H1 (cell line): Measurements from ENCODE around the gene RITA1. TPM values are rescaled to one million over a fixed set of nuclear protein-coding genes. Genes with fewer than 3 reads are reported as not detected.
A peak's percentile ranks its signal among the peaks of the same experiment; 100 is the strongest.

Source experiments
- CTCF ChIA-PET: fragments of 300-600 bp; sonication (Branson Sonifier 250); formaldehyde crosslinking; loops from one replicate; lab custom pipeline; 2021; ENCODE audit not compliant: partially characterized antibody; lab: Charles Lee
- POLR2A ChIA-PET: fragments of 300-600 bp; sonication (Branson Sonifier 250); formaldehyde crosslinking; loops from one replicate; lab custom pipeline; 2021; ENCODE audit warnings: inconsistent platforms; ENCODE audit not compliant: partially characterized antibody; lab: Charles Lee
- DNase-seq, 2 experiments: peaks; one replicate each; pipeline versions ENCODE4 v3.0.0 to v3.0.0-alpha.2; 2010 to 2022; ENCODE audit warnings: low spot score in 2 of 2, low read depth in 1 of 2, mixed read lengths in 1 of 2
- FAIRE-seq: peaks from 2 replicates; lab custom pipeline; 2011; peaks lifted over from hg19 to GRCh38; lab: Jason Lieb, UNC
- H2AFZ ChIP-seq: 2 replicates; pipeline ENCODE4 v1.8.1; 2012; ENCODE audit warnings: low read length, inconsistent platforms
- H2AK5ac ChIP-seq: 2 replicates; pipeline ENCODE4 v1.6.1; 2013; ENCODE audit warnings: low read depth, low read length
- H2BK120ac ChIP-seq: replicated peaks from 2 replicates; pipeline ENCODE3; 2013; ENCODE audit warnings: low read depth, low read length, inconsistent platforms
- H2BK12ac ChIP-seq: 2 replicates; pipeline ENCODE4 v1.6.1; 2013; ENCODE audit warnings: low read depth, low read length
- H2BK15ac ChIP-seq: 2 replicates; pipeline ENCODE4 v1.6.1; 2013; ENCODE audit warnings: low read length
- H2BK20ac ChIP-seq: 2 replicates; pipeline ENCODE4 v1.6.1; 2013; ENCODE audit warnings: low read length
- H2BK5ac ChIP-seq: 2 replicates; pipeline ENCODE4 v1.6.1; 2013; ENCODE audit warnings: low read depth, low read length
- H3K14ac ChIP-seq: 2 replicates; pipeline ENCODE4 v1.6.1; 2013; ENCODE audit warnings: inconsistent platforms; ENCODE audit not compliant: insufficient read length
- H3K18ac ChIP-seq: 2 replicates; pipeline ENCODE4 v1.6.1; 2013; ENCODE audit warnings: low read length; ENCODE audit errors: extremely low read depth
- H3K23ac ChIP-seq: 2 replicates; pipeline ENCODE4 v1.6.1; 2013; ENCODE audit warnings: inconsistent platforms; ENCODE audit not compliant: insufficient read length
- H3K23me2 ChIP-seq: 2 replicates; pipeline ENCODE4 v1.6.1; 2013; ENCODE audit warnings: low read depth, low read length
- H3K27ac ChIP-seq: 2 replicates; pipeline ENCODE4 v1.6.1; 2011; ENCODE audit warnings: low read depth, low read length, inconsistent platforms
- H3K27me3 ChIP-seq, 4 experiments: replicated peaks in 1 of 4; 1 replicate in 1 of 4; 2 replicates in 3 of 4; pipeline versions ENCODE4 v1.6.1 to v1.8.1; 2011 to 2013; ENCODE audit warnings: low read length in 3 of 4, mild to moderate bottlenecking in 3 of 4, inconsistent platforms in 2 of 4, mixed read lengths in 2 of 4, moderate library complexity in 1 of 4; ENCODE audit not compliant: control insufficient read depth in 3 of 4, insufficient read depth in 3 of 4; ENCODE audit errors: extremely low read depth in 1 of 4
- H3K36me3 ChIP-seq, 4 experiments: 2 replicates each; pipeline versions ENCODE4 v1.6.1 to v1.8.1; 2011 to 2013; ENCODE audit warnings: mild to moderate bottlenecking in 4 of 4, low read length in 3 of 4, moderate library complexity in 2 of 4, control low read depth in 1 of 4, inconsistent platforms in 1 of 4; ENCODE audit not compliant: insufficient read depth in 4 of 4, control insufficient read depth in 2 of 4
- H3K4ac ChIP-seq: replicated peaks from 2 replicates; pipeline ENCODE3; 2013; ENCODE audit warnings: low read length, low read depth, mixed read lengths, inconsistent platforms; ENCODE audit not compliant: insufficient read length
- H3K4me1 ChIP-seq, 4 experiments: replicated peaks in 1 of 4; 1 replicate in 1 of 4; 2 replicates in 3 of 4; pipeline versions ENCODE4 v1.6.1 to v1.8.1; 2011 to 2013; ENCODE audit warnings: low read length in 3 of 4, inconsistent platforms in 2 of 4, mixed read lengths in 1 of 4; ENCODE audit not compliant: insufficient read depth in 4 of 4, control insufficient read depth in 3 of 4
- H3K4me2 ChIP-seq, 2 experiments: 2 replicates each; pipeline versions ENCODE4 v1.6.1 to v1.8.1; 2011 to 2013; ENCODE audit warnings: low read depth in 2 of 2, low read length in 2 of 2, control low read depth in 1 of 2, inconsistent platforms in 1 of 2, mild to moderate bottlenecking in 1 of 2; ENCODE audit not compliant: insufficient read depth in 1 of 2
- H3K4me3 ChIP-seq, 4 experiments: fragments of 200-600, 300-600 bp in 1 of 4; sonication (generic), shearing (Covaris generic), sonication (Bioruptor Twin) in 1 of 4; 2 replicates each; pipeline versions ENCODE4 v1.5.1 to v1.8.1; 2011 to 2016; ENCODE audit warnings: low read length in 4 of 4, low read depth in 3 of 4, control low read depth in 2 of 4, inconsistent platforms in 2 of 4, mild to moderate bottlenecking in 2 of 4, mixed read lengths in 1 of 4, moderate library complexity in 1 of 4; ENCODE audit not compliant: insufficient read depth in 2 of 4; ENCODE audit errors: extremely low read depth in 1 of 4
- H3K56ac ChIP-seq: replicated peaks from 2 replicates; pipeline ENCODE3; 2013; ENCODE audit warnings: low read depth, mild to moderate bottlenecking, mixed read lengths, low read length, inconsistent platforms; ENCODE audit not compliant: insufficient read length
- H3K79me1 ChIP-seq: 2 replicates; pipeline ENCODE4 v1.6.1; 2013; ENCODE audit warnings: low read depth, low read length, control low read depth
- H3K79me2 ChIP-seq, 2 experiments: 2 replicates each; pipeline versions ENCODE4 v1.6.1 to v1.8.1; 2012 to 2013; ENCODE audit warnings: low read length in 2 of 2, mild to moderate bottlenecking in 2 of 2, inconsistent platforms in 1 of 2; ENCODE audit not compliant: insufficient read depth in 2 of 2, control insufficient read depth in 1 of 2
- H3K9ac ChIP-seq, 4 experiments: replicated peaks in 1 of 4; 1 replicate in 1 of 4; 2 replicates in 3 of 4; pipeline versions ENCODE4 v1.6.1 to v1.8.1; 2011 to 2013; ENCODE audit warnings: low read depth in 3 of 4, low read length in 3 of 4, control low read depth in 2 of 4, mild to moderate bottlenecking in 2 of 4, moderate library complexity in 2 of 4, inconsistent platforms in 1 of 4; ENCODE audit errors: extremely low read depth in 1 of 4
- H3K9me3 ChIP-seq, 2 experiments: 2 replicates each; pipeline versions ENCODE4 v1.6.1 to v1.8.1; 2012 to 2013; ENCODE audit warnings: mild to moderate bottlenecking in 2 of 2, moderate library complexity in 2 of 2, control low read depth in 1 of 2, inconsistent platforms in 1 of 2, low read depth in 1 of 2, low read length in 1 of 2, mixed read lengths in 1 of 2; ENCODE audit not compliant: insufficient read depth in 2 of 2
- H4K20me1 ChIP-seq, 2 experiments: replicated peaks in 1 of 2; 2 replicates each; pipeline versions ENCODE3 to v1.8.1; 2011 to 2013; ENCODE audit warnings: inconsistent platforms in 2 of 2, low read length in 2 of 2, mild to moderate bottlenecking in 1 of 2; ENCODE audit not compliant: insufficient read depth in 2 of 2, control insufficient read depth in 1 of 2
- H4K5ac ChIP-seq: 2 replicates; pipeline ENCODE4 v1.6.1; 2013; ENCODE audit warnings: low read length, low read depth, mixed read lengths, inconsistent platforms; ENCODE audit not compliant: insufficient read length
- H4K8ac ChIP-seq: 2 replicates; pipeline ENCODE4 v1.8.0; 2013; ENCODE audit warnings: mild to moderate bottlenecking, moderate library complexity, low read length, inconsistent platforms; ENCODE audit not compliant: insufficient read depth; ENCODE audit errors: extremely low read depth
- H4K91ac ChIP-seq: replicated peaks from 2 replicates; pipeline ENCODE3; 2013; ENCODE audit warnings: low read length, mixed read lengths, inconsistent platforms; ENCODE audit not compliant: insufficient read length
- CBX8 ChIP-seq: fragments of 300-800, 300-1000 bp; sonication (generic); IDR thresholded peaks from 2 replicates; pipeline ENCODE4 v1.7.1; 2016; ENCODE audit warnings: low read depth, low read length, borderline replicate concordance
- CEBPB ChIP-seq: IDR thresholded peaks from 2 replicates; pipeline ENCODE4 v1.6.1; 2012; ENCODE audit warnings: low read depth, low read length
- CHD2 ChIP-seq: IDR thresholded peaks from 2 replicates; pipeline ENCODE4 v1.6.1; 2012; ENCODE audit warnings: low read length, improper control_type of control experiment
- CTCF ChIP-seq, 3 experiments: IDR thresholded peaks; 1 replicate in 2 of 3; 2 replicates in 1 of 3; pipeline versions ENCODE4 v1.5.1 to v1.6.1; 2011; ENCODE audit warnings: low read length in 3 of 3, mild to moderate bottlenecking in 3 of 3, inconsistent platforms in 2 of 3, low read depth in 1 of 3, moderate library complexity in 1 of 3; ENCODE audit not compliant: insufficient read depth in 1 of 3; ENCODE audit errors: control extremely low read depth in 1 of 3
- EP300 ChIP-seq, 2 experiments: IDR thresholded peaks; 1 replicate in 1 of 2; 2 replicates in 1 of 2; pipeline ENCODE4 v1.6.1; 2011 to 2012; ENCODE audit warnings: low read depth in 2 of 2, low read length in 2 of 2, mild to moderate bottlenecking in 2 of 2, borderline replicate concordance in 1 of 2, inconsistent platforms in 1 of 2, moderate library complexity in 1 of 2
- RAD21 ChIP-seq, 2 experiments: IDR thresholded peaks in 1 of 2; conservative IDR thresholded peaks in 1 of 2; 2 replicates each; pipeline ENCODE4 v1.6.1; 2011; ENCODE audit warnings: low read depth in 2 of 2, low read length in 2 of 2, improper control_type of control experiment in 1 of 2, inconsistent platforms in 1 of 2, mild to moderate bottlenecking in 1 of 2, moderate library complexity in 1 of 2
- RFX5 ChIP-seq: IDR thresholded peaks from 2 replicates; pipeline ENCODE4 v1.6.1; 2011; ENCODE audit warnings: low read depth, low read length, improper control_type of control experiment, borderline replicate concordance
- SP1 ChIP-seq: IDR thresholded peaks from 2 replicates; pipeline ENCODE4 v1.6.1; 2011; ENCODE audit warnings: low read depth, low read length
- TEAD4 ChIP-seq: IDR thresholded peaks from 2 replicates; pipeline ENCODE4 v1.6.1; 2012; ENCODE audit warnings: low read depth, low read length, inconsistent platforms, mixed read lengths
- WGBS, 2 experiments: shearing (Covaris generic) in 1 of 2; methylation state at CpG; one replicate each; pipeline versions ENCODE4 v1.1.6 to v1.1.7; 2013 to 2015; ENCODE audit warnings: low lambda C conversion rate in 2 of 2, mixed read lengths in 2 of 2, inconsistent platforms in 1 of 2, low coverage in 1 of 2, missing lambda C conversion rate in 1 of 2; ENCODE audit not compliant: insufficient replicate concordance in 2 of 2, insufficient coverage in 1 of 2, insufficient read length in 1 of 2; ENCODE audit errors: extremely low coverage in 1 of 2, missing lambda C conversion rate in 1 of 2; 5-methylcytosine and 5-hydroxymethylcytosine counted together
- polyA plus RNA-seq, 7 experiments: library from polyadenylated mRNA; depleted of rRNA in 3 of 7; stranded (reverse) in 5 of 7; unstranded in 2 of 7; fragments of >200 nt in 5 of 7; fragments of 200-250 nt in 2 of 7; gene quantifications; 1 replicate in 5 of 7; 2 replicates in 1 of 7; 4 replicates in 1 of 7; pipeline versions ENCODE4 v1.2.1 to v1.2.3, GENCODE V29; 2011 to 2013; ENCODE audit warnings: missing spikeins in 2 of 7, mixed read lengths in 2 of 7
- total RNA-seq: library from RNA; stranded (reverse); fragmentation: NEBNext Ultra II Directional; extraction: Animal tissue kit (Norgen Biotek cat#: 25700); gene quantifications from 2 replicates; pipeline ENCODE4 v1.2.1, GENCODE V29; 2021

RITA1 gene
- total and polyA plus RNA-seq, 2 of the 8 experiments (the other 6 are each of a cell fraction or from before 2014, with no cell fraction given), result 24.1 to 25.8 TPM

DNA sequence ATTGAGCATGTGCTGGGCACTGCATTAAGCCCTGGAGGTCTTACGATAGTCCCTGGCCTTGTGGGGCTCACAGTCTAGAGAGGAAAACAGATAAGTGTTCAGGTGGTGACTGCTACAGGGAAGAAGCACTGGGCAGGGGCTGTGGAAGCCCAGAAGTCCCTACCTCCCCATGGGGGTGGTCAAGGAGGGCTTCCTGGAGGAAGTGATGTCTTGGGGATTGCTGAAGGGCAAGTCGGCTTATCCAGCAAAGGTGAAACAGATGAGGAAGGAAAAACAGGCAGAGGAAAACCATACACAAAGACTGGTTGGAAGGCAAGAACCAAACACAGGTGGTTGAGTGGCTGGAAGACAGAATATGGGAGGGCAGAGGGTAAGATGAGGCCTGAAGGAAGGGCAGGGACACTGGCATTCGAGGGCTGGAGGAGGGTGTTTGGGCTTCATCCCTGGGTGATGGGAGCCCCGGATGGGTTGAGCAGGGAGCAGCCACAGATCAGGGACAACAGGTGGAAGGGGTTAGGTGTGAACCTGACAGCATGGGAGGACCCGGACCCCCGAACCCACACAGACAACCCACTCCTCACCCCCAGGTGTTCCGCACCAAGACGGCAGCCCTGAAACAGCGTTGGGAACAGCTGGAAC lies 33.2 kb upstream of the RITA1 start:
- H2BK15ac ChIP-seq, result peak overlapping the region; percentile 65
- peaks cover 1 to 34% (median 26%) of the 10 kb centered on the region in 4 experiments for H3K27me3 ChIP-seq
- no peak overlapping the region for H2AK5ac ChIP-seq
- POLR2A ChIA-PET, result interaction anchor here (1.0 to 3.8 kb wide), 8 partner anchors 9 to 95 kb away, joined by 3 to 35 read pairs (median 4); partner anchors contain the start of genes DDX54, DTX1, RASAL1 and RITA1
- no peak overlapping the region for H3K9ac ChIP-seq
- H2BK20ac ChIP-seq, result no peak overlapping the region; the same call in 1 of the 2 replicates
- H3K23ac ChIP-seq, result no peak overlapping the region
- peak overlapping the region; percentile 90 for H4K8ac ChIP-seq
- no peaks in the 10 kb centered on the region for H3K79me2 ChIP-seq
- H4K5ac ChIP-seq, result no peak overlapping the region
- peak overlapping the region; percentile 27; the same call in 1 of the 2 replicates for H2AFZ ChIP-seq
- no peak overlapping the region for H4K91ac ChIP-seq
- H3K27ac ChIP-seq, result no peak overlapping the region
- 0 out of 2 replicates have a peak overlapping the region, but pooled peaks have one; percentile 62 for H3K18ac ChIP-seq
- H3K4ac ChIP-seq, result no peak overlapping the region
- H3K56ac ChIP-seq, result no peak overlapping the region
- H3K36me3 ChIP-seq, result no peaks in the 10 kb centered on the region; a peak in 1 of 8 replicates
- DNase-seq (no peak), FAIRE-seq (no peak)
- H3K23me2 ChIP-seq, result peaks cover 11% of the 10 kb centered on the region; the same call in 1 of the 2 replicates
- no peaks in the 10 kb centered on the region for H3K9me3 ChIP-seq
- H3K4me2 ChIP-seq, result peak overlapping the region; percentile 64 to 70
- H3K4me1 ChIP-seq, result peaks cover 7 to 23% (median 19%) of the 10 kb centered on the region in 4 experiments
- H4K20me1 ChIP-seq, result peaks cover 0 to 2% of the 10 kb centered on the region in 2 experiments
- CTCF ChIA-PET, result interaction anchor here (0.7 to 7.9 kb wide), 27 partner anchors 10 to 1577 kb away, joined by 3 to 51 read pairs (median 4); partner anchors contain the start of gene RASAL1
- H3K14ac ChIP-seq, result no peak overlapping the region
- no peak overlapping the region for H2BK120ac ChIP-seq
- WGBS, 2 experiments, result 31% methylated on average over 9 of the region's 9 CpGs; no CpG with 5 or more reads in 1 of the 2 experiments
- H3K4me3 ChIP-seq, result peak overlapping the region in 3 of 4 experiments; percentile 29 to 59 (median 56); a peak in 6 of 8 replicates
- peak overlapping the region; percentile 4; the same call in 1 of the 2 replicates for H2BK12ac ChIP-seq
- H2BK5ac ChIP-seq, result no peak overlapping the region
- H3K79me1 ChIP-seq, result no peaks in the 10 kb centered on the region; the same call in 1 of the 2 replicates
- TF ChIP-seq SP1 (no peak), RAD21 (IDR thresholded peaks at IDR 0.05 in 1 of 2, conservative IDR thresholded peaks at IDR 0.05 in 1 of 2; ENCODE audit: low read depth in 2 of 2, low read length in 2 of 2) (no peak), CTCF (IDR thresholded peaks at IDR 0.05; ENCODE audit: control extremely low read depth in 1 of 3, insufficient read depth in 1 of 3, low read depth in 1 of 3, low read length in 3 of 3) (no peak), CHD2 (no peak), TEAD4 (no peak), CEBPB (no peak), CBX8 (no peak), EP300 (IDR thresholded peaks at IDR 0.05; ENCODE audit: borderline replicate concordance in 1 of 2, low read depth in 2 of 2, low read length in 2 of 2) (no peak), RFX5 (no peak)
